T-helper 2 cell treated with Interferon-gamma antibody and Interleukin-4, amounts not matched to agents 100 ng/mL and 5 ng/mL, for 36 hours (primary cell): ENCODE data around the gene ISG15. TPM values are rescaled to one million over a fixed set of nuclear protein-coding genes. Genes with fewer than 3 reads are reported as not detected.

Experiments used
- intact Hi-C: fragments of 100-400 bp; cut with micrococcal nuclease; formaldehyde crosslinking; loops from one replicate; pipeline ENCODE4 v1.15.1; 2023
- total RNA-seq: library from RNA; stranded (reverse); gene quantifications from 2 replicates; pipeline ENCODE4 v1.2.3, GENCODE V29; 2022

The ISG15 gene
- total RNA-seq, 1 donor from 2014 or later = 102 TPM

DNA sequence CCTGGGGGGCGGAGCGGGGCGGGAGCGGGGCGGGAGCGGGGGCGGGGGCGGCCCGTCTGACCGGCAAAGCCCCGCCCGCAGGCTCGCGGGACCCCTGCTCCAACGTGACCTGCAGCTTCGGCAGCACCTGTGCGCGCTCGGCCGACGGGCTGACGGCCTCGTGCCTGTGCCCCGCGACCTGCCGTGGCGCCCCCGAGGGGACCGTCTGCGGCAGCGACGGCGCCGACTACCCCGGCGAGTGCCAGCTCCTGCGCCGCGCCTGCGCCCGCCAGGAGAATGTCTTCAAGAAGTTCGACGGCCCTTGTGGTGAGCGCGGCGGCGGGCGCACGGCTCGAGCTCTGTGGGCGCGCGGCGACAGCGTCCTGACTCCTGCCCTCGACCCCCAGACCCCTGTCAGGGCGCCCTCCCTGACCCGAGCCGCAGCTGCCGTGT lies 27.8 kb downstream of the ISG15 start:
- intact Hi-C loops = loop anchor here (5.0 kb wide), 1 partner anchor 1091 kb away; no protein-coding TSS in a partner anchor

DNA sequence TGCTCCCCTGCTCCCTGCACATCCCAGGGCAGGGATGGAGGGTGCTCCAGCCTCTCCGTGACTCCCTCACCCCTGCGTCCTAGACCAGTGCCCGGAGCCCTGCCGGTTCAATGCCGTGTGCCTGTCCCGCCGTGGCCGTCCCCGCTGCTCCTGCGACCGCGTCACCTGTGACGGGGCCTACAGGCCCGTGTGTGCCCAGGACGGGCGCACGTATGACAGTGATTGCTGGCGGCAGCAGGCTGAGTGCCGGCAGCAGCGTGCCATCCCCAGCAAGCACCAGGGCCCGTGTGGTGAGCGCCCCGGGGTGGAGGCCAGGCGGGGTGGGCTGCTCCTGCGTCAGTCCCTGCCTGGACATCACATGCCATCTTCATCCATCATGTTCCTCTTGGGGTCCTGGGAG lies 28.6 kb downstream of the ISG15 start:
- intact Hi-C loops = loop anchor here (5.0 kb wide), 1 partner anchor 1090 kb away; no protein-coding TSS in a partner anchor

DNA sequence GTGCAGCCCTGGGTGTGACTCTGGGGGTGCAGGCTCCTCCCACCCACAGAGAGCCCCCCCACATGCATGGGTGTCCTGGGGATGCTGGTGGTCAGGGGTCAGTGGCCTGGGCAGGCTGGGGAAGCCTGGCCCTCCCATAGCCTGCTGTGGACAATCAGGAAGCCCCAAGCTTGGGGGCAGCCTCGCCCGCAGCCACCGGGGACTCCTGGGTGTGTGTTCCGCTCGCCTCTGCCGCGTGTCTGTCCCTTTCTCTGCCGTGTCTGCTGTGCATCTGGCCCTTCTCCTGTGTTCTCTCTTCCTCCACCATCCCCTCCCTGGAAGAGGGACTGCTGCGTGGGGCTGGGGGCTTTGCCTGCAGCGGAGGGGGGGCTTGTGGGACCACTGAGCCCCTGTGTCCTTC lies 29.5 kb downstream of the ISG15 start:
- intact Hi-C loops = loop anchor here (5.0 kb wide), 1 partner anchor 1089 kb away; no protein-coding TSS in a partner anchor

DNA sequence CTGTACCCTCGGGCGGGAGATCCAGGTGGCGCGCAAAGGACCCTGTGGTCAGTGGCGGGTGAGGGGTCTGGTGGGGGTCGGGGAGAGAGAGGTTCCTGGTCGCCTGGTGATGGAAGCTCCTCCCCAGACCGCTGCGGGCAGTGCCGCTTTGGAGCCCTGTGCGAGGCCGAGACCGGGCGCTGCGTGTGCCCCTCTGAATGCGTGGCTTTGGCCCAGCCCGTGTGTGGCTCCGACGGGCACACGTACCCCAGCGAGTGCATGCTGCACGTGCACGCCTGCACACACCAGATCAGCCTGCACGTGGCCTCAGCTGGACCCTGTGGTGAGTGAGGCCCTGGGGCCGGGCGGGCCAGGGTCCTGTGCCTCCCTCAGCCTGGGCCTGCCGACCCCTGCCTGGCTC lies 30.1 kb downstream of the ISG15 start:
- intact Hi-C loops = loop anchor here (5.0 kb wide), 1 partner anchor 1089 kb away; no protein-coding TSS in a partner anchor

DNA sequence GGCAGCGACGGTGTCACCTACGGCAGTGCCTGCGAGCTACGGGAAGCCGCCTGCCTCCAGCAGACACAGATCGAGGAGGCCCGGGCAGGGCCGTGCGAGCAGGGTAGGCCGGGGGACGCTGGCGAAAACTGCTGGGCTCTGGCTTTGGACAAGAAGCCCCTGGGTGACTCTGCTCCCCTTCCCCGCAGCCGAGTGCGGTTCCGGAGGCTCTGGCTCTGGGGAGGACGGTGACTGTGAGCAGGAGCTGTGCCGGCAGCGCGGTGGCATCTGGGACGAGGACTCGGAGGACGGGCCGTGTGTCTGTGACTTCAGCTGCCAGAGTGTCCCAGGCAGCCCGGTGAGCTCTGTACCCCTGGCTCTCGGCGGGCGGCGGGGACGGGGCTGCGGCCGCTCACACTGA lies 30.6 kb downstream of the ISG15 start:
- intact Hi-C loops = loop anchor here (5.0 kb wide), 1 partner anchor 1088 kb away; no protein-coding TSS in a partner anchor

DNA sequence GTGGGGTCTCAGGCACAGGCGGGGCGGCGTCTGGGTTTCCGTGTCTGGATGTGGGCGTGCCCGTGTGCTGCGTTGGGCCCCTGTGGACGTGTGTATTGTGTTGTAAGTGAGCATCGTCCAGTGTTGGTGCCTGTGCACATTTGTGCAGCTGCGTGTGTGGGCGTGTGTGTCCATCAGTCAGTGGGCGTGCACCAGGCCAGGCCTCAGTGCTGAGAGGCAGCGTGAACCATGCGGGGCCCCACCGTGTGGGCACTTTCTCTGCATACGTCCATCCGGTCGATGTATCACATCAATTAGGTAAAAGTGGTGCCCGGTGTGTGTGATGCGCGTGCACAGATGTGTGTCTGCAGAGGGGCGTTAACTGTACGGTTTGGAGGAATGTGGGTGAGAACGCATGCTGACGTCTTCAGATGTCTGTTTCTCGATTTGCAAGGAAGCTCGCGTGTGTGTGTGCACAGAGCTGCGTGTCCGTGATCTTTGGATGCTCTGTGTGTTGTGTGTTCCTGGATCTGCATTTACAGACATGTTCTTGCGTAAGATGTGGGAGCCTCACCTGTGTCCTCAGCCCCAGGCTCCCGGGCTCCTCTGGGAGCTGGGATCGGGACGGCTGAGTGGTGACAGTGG lies 31.3 kb downstream of the ISG15 start:
- intact Hi-C loops = loop anchor here (5.0 kb wide), 1 partner anchor 1088 kb away; no protein-coding TSS in a partner anchor

DNA sequence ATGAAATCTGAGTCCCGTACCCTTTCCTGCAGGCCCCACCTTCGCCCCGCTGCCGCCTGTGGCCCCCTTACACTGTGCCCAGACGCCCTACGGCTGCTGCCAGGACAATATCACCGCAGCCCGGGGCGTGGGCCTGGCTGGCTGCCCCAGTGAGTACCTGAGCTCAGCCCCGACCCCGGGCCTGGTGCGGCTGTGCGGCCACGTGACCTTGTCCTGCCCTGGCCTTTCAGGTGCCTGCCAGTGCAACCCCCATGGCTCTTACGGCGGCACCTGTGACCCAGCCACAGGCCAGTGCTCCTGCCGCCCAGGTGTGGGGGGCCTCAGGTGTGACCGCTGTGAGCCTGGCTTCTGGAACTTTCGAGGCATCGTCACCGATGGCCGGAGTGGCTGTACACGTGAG lies 31.8 kb downstream of the ISG15 start:
- intact Hi-C loops = no loop called here

DNA sequence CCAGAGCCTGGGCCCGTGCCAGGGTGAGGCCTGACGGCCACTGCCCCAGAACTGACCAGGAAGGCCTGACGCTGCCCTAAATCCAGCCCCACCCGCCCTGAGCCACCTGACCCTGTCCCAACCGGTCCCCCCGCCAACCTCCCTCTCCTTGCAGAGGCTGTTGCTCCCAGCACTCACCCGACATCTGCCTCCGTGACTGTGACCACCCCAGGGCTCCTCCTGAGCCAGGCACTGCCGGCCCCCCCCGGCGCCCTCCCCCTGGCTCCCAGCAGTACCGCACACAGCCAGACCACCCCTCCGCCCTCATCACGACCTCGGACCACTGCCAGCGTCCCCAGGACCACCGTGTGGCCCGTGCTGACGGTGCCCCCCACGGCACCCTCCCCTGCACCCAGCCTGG lies 32.9 kb downstream of the ISG15 start:
- intact Hi-C loops = no loop called here

DNA sequence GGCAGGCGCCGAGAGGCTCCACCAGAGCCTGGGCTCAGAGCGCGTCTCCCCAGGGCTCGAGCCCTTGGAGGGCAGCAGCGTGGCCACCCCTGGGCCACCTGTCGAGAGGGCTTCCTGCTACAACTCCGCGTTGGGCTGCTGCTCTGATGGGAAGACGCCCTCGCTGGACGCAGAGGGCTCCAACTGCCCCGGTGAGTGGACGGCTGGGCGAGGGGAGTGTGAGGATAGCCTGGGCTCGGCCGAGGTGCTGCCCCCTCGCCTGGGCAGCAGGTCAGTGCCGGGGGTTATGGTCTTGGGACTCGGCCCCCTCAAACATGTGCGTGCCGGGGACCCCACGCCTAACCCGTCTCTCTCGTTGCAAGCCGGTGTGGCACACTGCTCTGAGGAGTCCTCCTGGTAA lies 33.5 kb downstream of the ISG15 start:
- intact Hi-C loops = no loop called here

DNA sequence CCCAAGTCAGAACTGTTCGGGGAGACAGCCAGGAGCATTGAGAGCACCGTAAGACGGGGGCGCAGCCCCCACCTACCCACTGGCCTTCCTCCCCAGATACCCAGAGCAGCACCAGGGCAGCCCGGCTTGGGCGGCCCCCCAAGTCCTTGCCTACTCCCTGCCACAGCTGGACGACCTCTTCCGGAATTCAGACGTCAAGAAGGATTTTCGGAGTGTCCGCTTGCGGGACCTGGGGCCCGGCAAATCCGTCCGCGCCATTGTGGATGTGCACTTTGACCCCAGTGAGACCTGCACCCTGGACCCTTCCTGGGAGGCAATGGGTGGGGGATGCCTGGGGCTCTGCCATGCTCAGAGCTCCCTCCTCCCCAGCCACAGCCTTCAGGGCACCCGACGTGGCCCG lies 34.1 kb downstream of the ISG15 start:
- intact Hi-C loops = no loop called here

DNA sequence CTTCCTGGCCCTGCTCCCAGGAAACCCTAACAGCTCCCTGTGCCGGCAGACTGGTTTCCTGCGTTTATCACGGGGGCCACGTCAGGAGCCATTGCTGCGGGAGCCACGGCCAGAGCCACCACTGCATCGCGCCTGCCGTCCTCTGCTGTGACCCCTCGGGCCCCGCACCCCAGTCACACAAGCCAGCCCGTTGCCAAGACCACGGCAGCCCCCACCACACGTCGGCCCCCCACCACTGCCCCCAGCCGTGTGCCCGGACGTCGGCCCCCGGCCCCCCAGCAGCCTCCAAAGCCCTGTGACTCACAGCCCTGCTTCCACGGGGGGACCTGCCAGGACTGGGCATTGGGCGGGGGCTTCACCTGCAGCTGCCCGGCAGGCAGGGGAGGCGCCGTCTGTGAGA lies 34.7 kb downstream of the ISG15 start:
- intact Hi-C loops = no loop called here

DNA sequence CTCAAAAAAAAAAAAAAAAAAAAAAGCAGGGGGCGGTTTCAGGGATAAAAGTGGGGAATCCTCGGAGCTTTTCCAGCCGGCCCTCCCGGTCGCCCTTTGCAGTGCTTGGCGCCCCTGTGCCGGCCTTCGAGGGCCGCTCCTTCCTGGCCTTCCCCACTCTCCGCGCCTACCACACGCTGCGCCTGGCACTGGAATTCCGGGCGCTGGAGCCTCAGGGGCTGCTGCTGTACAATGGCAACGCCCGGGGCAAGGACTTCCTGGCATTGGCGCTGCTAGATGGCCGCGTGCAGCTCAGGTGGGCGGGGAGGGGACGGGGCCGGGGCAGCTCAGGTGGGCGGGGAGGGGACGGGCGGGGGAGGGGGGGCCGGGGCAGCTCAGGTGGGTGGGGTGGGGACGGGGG lies 35.5 kb downstream of the ISG15 start:
- intact Hi-C loops = no loop called here

DNA sequence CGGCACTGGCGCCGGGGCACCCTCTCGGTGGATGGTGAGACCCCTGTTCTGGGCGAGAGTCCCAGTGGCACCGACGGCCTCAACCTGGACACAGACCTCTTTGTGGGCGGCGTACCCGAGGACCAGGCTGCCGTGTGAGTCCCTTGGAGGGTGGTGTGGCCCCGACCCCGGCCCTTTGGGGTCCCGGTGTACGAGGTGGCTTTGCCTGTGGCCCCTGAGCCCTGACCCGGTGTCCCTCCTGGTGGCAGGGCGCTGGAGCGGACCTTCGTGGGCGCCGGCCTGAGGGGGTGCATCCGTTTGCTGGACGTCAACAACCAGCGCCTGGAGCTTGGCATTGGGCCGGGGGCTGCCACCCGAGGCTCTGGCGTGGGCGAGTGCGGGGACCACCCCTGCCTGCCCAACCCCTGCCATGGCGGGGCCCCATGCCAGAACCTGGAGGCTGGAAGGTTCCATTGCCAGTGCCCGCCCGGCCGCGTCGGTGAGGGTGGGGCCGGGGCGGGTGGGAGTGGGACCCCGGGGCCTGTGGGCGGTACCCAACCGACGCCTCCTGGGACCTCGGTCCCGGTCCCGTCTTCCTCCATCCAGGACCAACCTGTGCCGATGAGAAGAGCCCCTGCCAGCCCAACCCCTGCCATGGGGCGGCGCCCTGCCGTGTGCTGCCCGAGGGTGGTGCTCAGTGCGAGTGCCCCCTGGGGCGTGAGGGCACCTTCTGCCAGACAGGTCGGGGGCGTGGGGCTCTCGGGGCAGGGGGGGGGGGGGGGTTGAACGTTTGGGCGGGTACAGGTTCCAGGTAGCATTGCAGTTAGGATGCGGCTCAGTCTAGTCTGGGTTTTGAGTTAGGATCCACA lies 36.2 kb downstream of the ISG15 start:
- intact Hi-C loops = no loop called here

DNA sequence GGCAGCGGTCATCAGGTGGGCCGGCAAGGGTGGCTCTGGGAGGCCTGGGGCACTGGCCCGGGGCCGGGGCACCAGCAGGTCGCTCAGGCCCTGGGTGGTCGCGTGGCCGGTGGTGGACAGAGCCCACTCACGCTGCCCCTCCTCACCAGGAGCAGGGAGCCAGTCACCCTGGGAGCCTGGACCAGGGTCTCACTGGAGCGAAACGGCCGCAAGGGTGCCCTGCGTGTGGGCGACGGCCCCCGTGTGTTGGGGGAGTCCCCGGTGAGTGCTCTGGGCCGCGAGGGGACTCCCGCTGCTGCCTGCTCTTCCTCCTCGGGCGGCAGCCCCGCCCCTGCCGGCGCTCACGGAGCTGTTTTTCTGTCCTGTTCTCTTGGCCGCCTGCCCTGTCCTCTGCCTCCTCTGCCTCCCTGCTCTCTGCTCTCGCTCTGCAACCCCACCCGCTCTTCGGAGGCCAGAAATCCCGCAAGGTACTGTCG lies 37.3 kb downstream of the ISG15 start:
- intact Hi-C loops = no loop called here

DNA sequence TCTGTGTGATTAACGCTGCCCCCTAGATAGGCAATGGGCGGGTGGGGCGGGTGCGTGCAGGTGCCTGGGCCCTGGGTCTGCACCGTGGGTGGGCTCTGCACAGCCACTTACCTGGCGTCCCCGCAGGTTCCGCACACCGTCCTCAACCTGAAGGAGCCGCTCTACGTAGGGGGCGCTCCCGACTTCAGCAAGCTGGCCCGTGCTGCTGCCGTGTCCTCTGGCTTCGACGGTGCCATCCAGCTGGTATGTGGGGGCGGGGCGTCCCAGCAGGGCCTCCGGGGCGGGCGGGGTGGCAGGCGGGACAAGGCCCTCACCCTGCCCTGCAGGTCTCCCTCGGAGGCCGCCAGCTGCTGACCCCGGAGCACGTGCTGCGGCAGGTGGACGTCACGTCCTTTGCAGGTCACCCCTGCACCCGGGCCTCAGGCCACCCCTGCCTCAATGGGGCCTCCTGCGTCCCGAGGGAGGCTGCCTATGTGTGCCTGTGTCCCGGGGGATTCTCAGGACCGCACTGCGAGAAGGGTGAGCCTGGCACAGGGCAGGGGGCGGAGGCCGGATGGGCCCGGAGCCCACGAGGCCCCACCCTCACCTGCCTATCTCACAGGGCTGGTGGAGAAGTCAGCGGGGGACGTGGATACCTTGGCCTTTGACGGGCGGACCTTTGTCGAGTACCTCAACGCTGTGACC lies 38.0 kb downstream of the ISG15 start:
- intact Hi-C loops = no loop called here

DNA sequence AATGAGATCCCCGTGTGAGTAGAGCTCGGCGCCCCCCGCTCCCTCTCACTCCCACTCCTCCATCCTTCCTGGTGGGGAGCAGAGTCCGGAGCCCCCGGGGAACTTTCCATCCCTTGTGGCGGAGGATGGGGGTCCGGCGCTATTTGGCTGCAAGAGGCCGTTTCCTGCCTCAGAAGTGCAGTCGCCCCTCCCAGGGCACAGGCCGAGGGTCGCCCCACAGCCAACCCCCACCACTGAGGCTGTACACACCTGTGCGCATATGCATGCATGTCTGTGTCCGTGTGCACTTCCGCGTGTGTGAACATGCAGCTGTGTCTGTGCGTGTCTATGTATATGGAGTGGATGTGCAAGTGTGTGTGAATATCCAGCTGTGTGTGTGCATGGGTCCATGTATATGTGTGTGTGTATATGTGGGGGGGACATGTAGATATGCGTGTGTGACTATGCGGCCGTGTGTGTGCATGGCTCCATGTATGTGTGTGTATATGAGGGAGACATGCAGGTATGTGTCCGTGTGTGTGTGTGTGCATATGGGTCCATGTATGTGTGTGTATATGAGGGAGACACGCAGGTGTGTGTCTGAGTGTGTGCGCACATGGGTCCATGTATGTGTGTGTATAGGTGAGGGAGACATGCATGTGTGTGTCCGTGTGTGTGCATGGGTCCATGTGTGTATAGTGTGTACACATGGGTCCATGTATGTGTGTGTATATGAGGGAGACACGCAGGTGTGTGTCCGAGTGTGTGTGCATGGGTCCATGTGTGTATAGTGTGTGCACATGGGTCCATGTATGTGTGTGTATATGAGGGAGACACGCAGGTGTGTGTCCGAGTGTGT lies 38.9 kb downstream of the ISG15 start:
- intact Hi-C loops = no loop called here

DNA sequence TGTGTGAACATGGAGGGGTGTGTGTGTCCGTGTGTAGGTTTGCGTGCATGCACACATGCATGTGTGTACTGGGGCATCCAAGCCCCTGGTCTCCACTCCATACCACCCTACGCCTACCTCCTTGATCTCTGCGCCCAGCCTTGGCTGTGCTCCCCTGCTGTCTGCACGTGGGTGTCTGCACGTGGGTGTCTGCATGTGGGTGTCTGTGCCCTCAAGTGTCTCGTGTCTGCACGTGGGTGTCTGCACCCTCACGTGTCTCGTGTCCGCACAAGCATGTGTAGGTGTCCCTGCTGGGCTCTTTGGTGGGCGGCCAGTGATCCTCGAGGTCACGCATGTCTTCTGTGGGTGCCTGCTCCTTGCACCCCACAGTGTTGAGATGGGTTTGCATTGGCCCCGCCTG lies 39.7 kb downstream of the ISG15 start:
- intact Hi-C loops = no loop called here

DNA sequence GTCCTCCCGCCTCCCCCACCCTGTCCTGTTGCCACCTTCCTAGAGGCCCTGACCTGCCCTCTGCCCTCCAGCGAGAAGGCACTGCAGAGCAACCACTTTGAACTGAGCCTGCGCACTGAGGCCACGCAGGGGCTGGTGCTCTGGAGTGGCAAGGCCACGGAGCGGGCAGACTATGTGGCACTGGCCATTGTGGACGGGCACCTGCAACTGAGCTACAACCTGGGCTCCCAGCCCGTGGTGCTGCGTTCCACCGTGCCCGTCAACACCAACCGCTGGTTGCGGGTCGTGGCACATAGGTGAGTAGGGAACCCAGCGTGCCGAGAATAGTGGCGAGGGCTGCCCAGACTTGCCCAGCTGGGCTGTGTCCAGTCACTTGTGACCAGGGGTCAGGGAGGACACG lies 40.4 kb downstream of the ISG15 start:
- intact Hi-C loops = no loop called here

DNA sequence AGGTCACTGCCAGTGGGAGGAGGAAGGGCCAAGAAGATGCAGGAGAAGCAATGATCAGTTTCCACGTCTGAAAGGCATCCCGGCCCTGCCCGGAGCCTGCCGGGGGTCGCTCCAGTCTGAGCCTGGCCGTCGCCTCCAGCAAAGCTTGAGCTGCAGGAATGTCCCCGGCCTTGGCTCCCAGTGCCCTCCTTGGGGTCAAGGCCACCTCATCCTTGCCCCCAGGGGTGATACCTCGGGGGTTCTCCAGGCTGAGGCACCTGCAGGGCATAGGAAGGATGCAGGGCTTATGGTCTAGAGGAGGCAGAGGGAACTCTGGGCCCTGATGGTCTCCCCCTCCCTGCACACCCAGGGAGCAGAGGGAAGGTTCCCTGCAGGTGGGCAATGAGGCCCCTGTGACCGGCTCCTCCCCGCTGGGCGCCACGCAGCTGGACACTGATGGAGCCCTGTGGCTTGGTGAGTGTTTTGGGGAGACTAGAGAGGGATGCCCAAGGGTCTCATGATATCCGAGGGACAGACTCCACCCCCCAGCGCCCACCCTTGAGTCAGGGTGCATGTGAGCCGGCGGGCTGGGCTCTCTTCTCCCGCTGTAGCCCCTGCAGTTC lies 40.9 kb downstream of the ISG15 start:
- intact Hi-C loops = no loop called here

DNA sequence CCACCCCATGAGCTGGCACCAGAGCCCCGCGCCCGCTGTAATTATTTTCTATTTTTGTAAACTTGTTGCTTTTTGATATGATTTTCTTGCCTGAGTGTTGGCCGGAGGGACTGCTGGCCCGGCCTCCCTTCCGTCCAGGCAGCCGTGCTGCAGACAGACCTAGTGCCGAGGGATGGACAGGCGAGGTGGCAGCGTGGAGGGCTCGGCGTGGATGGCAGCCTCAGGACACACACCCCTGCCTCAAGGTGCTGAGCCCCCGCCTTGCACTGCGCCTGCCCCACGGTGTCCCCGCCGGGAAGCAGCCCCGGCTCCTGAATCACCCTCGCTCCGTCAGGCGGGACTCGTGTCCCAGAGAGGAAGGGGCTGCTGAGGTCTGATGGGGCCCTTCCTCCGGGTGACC lies 41.7 kb downstream of the ISG15 start:
- intact Hi-C loops = loop anchor here (5.0 kb wide), 1 partner anchor 33 kb away; the partner anchor contains the start of gene AGRN
